ENCODE results near the gene AJAP1. TPM values are rescaled to one million over a fixed set of nuclear protein-coding genes. Genes with fewer than 3 reads are reported as not detected.

AJAP1 gene
- total and polyA plus RNA-seq, 2 experiments from 2014 or later = 0.13 to 0.64 TPM

- Histone ChIP-seq H3K27me3 (no peaks in the 10 kb centered on the region), H3K27ac (no peak overlapping the region), H3K4me2 (no peak overlapping the region), H3K79me2 (no peaks in the 10 kb centered on the region), H4K20me1 (ENCODE audit: insufficient read depth, poor library complexity, severe bottlenecking) (no peaks in the 10 kb centered on the region), H3K9me3 (ENCODE audit: low read depth) (no peaks in the 10 kb centered on the region), H3K4me3 (no peak overlapping the region), H3K9me2 (replicated peaks; ENCODE audit: insufficient read depth) (no peaks in the 10 kb centered on the region), H2AFZ (no peak overlapping the region), H3K36me3 (replicated peaks; ENCODE audit: insufficient read depth, low read depth) (no peaks in the 10 kb centered on the region), H3K4me1 (ENCODE audit: insufficient read depth) (no peaks in the 10 kb centered on the region)
- 78% methylated on average over 21 of the region's 21 CpGs for WGBS (ENCODE audit: low lambda C conversion rate, missing lambda C conversion rate)
- DNase-seq (ENCODE audit: low spot score) = no peak
- TF ChIP-seq EZH2phosphoT487 (IDR thresholded peaks at IDR 0.05; ENCODE audit: low read depth, severe bottlenecking, unreplicated experiment) (no peak), CTCF (IDR thresholded peaks at IDR 0.05; ENCODE audit: poor library complexity) (no peak), EZH2 (IDR thresholded peaks at IDR 0.05; ENCODE audit: borderline replicate concordance) (no peak)
These were observed 21.2 kb downstream of the AJAP1 start for GRCh38 chr1:4675454-4676186.

- Histone ChIP-seq H3K4me1 (ENCODE audit: insufficient read depth) (no peaks in the 10 kb centered on the region), H3K4me3 (no peak overlapping the region), H4K20me1 (ENCODE audit: insufficient read depth, poor library complexity, severe bottlenecking) (no peaks in the 10 kb centered on the region), H3K79me2 (no peaks in the 10 kb centered on the region), H3K27ac (no peak overlapping the region), H3K4me2 (no peak overlapping the region), H3K36me3 (replicated peaks; ENCODE audit: insufficient read depth, low read depth) (no peaks in the 10 kb centered on the region), H3K27me3 (no peaks in the 10 kb centered on the region), H3K9me2 (replicated peaks; ENCODE audit: insufficient read depth) (no peaks in the 10 kb centered on the region), H2AFZ (no peak overlapping the region), H3K9me3 (ENCODE audit: low read depth) (no peaks in the 10 kb centered on the region)
- TF ChIP-seq EZH2phosphoT487 (IDR thresholded peaks at IDR 0.05; ENCODE audit: low read depth, severe bottlenecking, unreplicated experiment) = no peak
- 87% methylated on average over 9 of the region's 9 CpGs for WGBS (ENCODE audit: low lambda C conversion rate, missing lambda C conversion rate)
- no peak for DNase-seq (ENCODE audit: low spot score)
These were observed 21.8 kb downstream of the AJAP1 start for GRCh38 chr1:4676253-4676652.

GRCh38 chr1:4677608-4678007 lies 23.2 kb downstream of the AJAP1 start:
- 81% methylated on average over 7 of the region's 7 CpGs for WGBS (ENCODE audit: low lambda C conversion rate, missing lambda C conversion rate)
- no peaks in the 10 kb centered on the region for H3K27me3 ChIP-seq
- no peak overlapping the region for H3K4me2 ChIP-seq
- H3K4me3 ChIP-seq = no peak overlapping the region
- H3K9me2 ChIP-seq (replicated peaks; ENCODE audit: insufficient read depth) = no peaks in the 10 kb centered on the region
- no peak for DNase-seq (ENCODE audit: low spot score)
- H3K4me1 ChIP-seq (ENCODE audit: insufficient read depth) = no peaks in the 10 kb centered on the region
- no peaks in the 10 kb centered on the region for H3K36me3 ChIP-seq (replicated peaks; ENCODE audit: insufficient read depth, low read depth)
- no peak overlapping the region for H2AFZ ChIP-seq
- H3K9me3 ChIP-seq (ENCODE audit: low read depth) = no peaks in the 10 kb centered on the region
- TF ChIP-seq EZH2phosphoT487 (IDR thresholded peaks at IDR 0.05; ENCODE audit: low read depth, severe bottlenecking, unreplicated experiment) = no peak
- TF ChIP-seq CTCF (IDR thresholded peaks at IDR 0.05; ENCODE audit: poor library complexity) = no peak
- no peak for TF ChIP-seq EZH2 (IDR thresholded peaks at IDR 0.05; ENCODE audit: borderline replicate concordance)
- no peak overlapping the region for H3K27ac ChIP-seq
- H3K79me2 ChIP-seq = no peaks in the 10 kb centered on the region
- H4K20me1 ChIP-seq (ENCODE audit: insufficient read depth, poor library complexity, severe bottlenecking) = no peaks in the 10 kb centered on the region

GRCh38 chr1:4678066-4678717 lies 23.8 kb downstream of the AJAP1 start:
- no peaks in the 10 kb centered on the region for H3K27me3 ChIP-seq
- H2AFZ ChIP-seq = no peak overlapping the region
- no peaks in the 10 kb centered on the region for H3K79me2 ChIP-seq
- H3K27ac ChIP-seq = no peak overlapping the region
- no peak overlapping the region for H3K4me2 ChIP-seq
- 86% methylated on average over 3 of the region's 3 CpGs for WGBS (ENCODE audit: low lambda C conversion rate, missing lambda C conversion rate)
- no peaks in the 10 kb centered on the region for H3K36me3 ChIP-seq (replicated peaks; ENCODE audit: insufficient read depth, low read depth)
- H4K20me1 ChIP-seq (ENCODE audit: insufficient read depth, poor library complexity, severe bottlenecking) = no peaks in the 10 kb centered on the region
- TF ChIP-seq CTCF (IDR thresholded peaks at IDR 0.05; ENCODE audit: poor library complexity) = no peak
- no peak for TF ChIP-seq EZH2phosphoT487 (IDR thresholded peaks at IDR 0.05; ENCODE audit: low read depth, severe bottlenecking, unreplicated experiment)
- TF ChIP-seq EZH2 (IDR thresholded peaks at IDR 0.05; ENCODE audit: borderline replicate concordance) = no peak
- H3K9me3 ChIP-seq (ENCODE audit: low read depth) = no peaks in the 10 kb centered on the region
- no peak for DNase-seq (ENCODE audit: low spot score)
- no peaks in the 10 kb centered on the region for H3K4me1 ChIP-seq (ENCODE audit: insufficient read depth)
- H3K4me3 ChIP-seq = no peak overlapping the region
- no peaks in the 10 kb centered on the region for H3K9me2 ChIP-seq (replicated peaks; ENCODE audit: insufficient read depth)
